Thyroid gland (tissue), 4 donors: ENCODE measurements around the gene GALNT1. TPM values are rescaled to one million over a fixed set of nuclear protein-coding genes. Genes with fewer than 3 reads are reported as not detected.

Experiments used
- DNase-seq, 2 donors: peaks; one replicate each; pipeline ENCODE4 v3.0.0-alpha.2; 2019
- H3K27ac ChIP-seq, 3 donors: fragments of 200-600 bp; sonication (generic); 1 replicate in 2 of 3; 2 replicates in 1 of 3; pipeline ENCODE4 v1.5.1; 2016 to 2019; ENCODE audit warnings: mild to moderate bottlenecking in 1 of 3, moderate library complexity in 1 of 3
- H3K27me3 ChIP-seq: fragments of 200-600 bp; sonication (generic); one replicate; pipeline ENCODE4 v1.5.1; 2019
- H3K36me3 ChIP-seq, 2 donors: fragments of 200-600 bp; sonication (generic); one replicate each; pipeline ENCODE4 v1.5.1; 2016 to 2019
- H3K4me1 ChIP-seq, 2 donors: fragments of 200-600 bp; sonication (generic); one replicate each; pipeline ENCODE4 v1.5.1; 2017 to 2019
- H3K4me3 ChIP-seq, 3 donors: fragments of 200-600 bp; sonication (generic); replicated peaks in 1 of 3; 1 replicate in 2 of 3; 2 replicates in 1 of 3; pipeline ENCODE4 v1.5.1; 2016; ENCODE audit warnings: mild to moderate bottlenecking in 1 of 3
- H3K9me3 ChIP-seq: fragments of 200-600 bp; sonication (generic); one replicate; pipeline ENCODE4 v1.5.1; 2017
- CTCF ChIP-seq, 6 experiments: fragments of 200-600 bp in 3 of 6; fragments of 450-650 bp in 3 of 6; sonication (generic) in 3 of 6; IDR thresholded peaks; one replicate each; pipeline ENCODE4 v1.5.1; 2016 to 2019; ENCODE audit warnings: antibody characterized with exemption in 6 of 6, mild to moderate bottlenecking in 2 of 6, inconsistent platforms in 1 of 6, moderate library complexity in 1 of 6
- POLR2A ChIP-seq, 2 donors: fragments of 450-650 bp; IDR thresholded peaks; one replicate each; pipeline ENCODE4 v1.6.1; 2017; ENCODE audit warnings: antibody characterized with exemption in 2 of 2, mild to moderate bottlenecking in 2 of 2, moderate library complexity in 1 of 2
- WGBS, 2 donors: methylation state at CpG; one replicate each; pipeline ENCODE4 v1.1.5; 2017; 5-methylcytosine and 5-hydroxymethylcytosine counted together
- intact Hi-C: fragments of 100-400 bp; cut with DNase I; formaldehyde crosslinking; loops from one replicate; pipeline ENCODE4 v1.15.1; 2023
- total RNA-seq, 4 donors: library from RNA; depleted of rRNA; stranded (reverse); fragments of >200 nt; gene quantifications; one replicate each; pipeline ENCODE4 v1.2.3, GENCODE V29; 2016

The GALNT1 gene
- total RNA-seq, 4 donors from 2014 or later = 38.7 to 191 (median 46.3) TPM

GRCh38 chr18:35707674-35708073 is 126.1 kb downstream of the GALNT1 start:
- Histone ChIP-seq H3K27ac (no peak overlapping the region), H3K4me3 (no peak overlapping the region), H3K9me3 (no peaks in the 10 kb centered on the region), H3K4me1 (peaks cover 0 to 11% of the 10 kb centered on the region in 2 donors), H3K27me3 (no peaks in the 10 kb centered on the region), H3K36me3 (peaks cover 0 to 4% of the 10 kb centered on the region in 2 donors)
- TF ChIP-seq CTCF (IDR thresholded peaks at IDR 0.05) (no peak), POLR2A (IDR thresholded peaks at IDR 0.05) (no peak)
- no peak for DNase-seq
- intact Hi-C loops = loop anchor here (10.0 kb wide), 1 partner anchor 123 kb away; the partner anchor contains the start of gene GALNT1
- WGBS, 2 donors = 77 to 79% methylated on average over 6 of the region's 6 CpGs

- TF ChIP-seq POLR2A (IDR thresholded peaks at IDR 0.05) (no peak), CTCF (IDR thresholded peaks at IDR 0.05) (no peak)
- intact Hi-C loops = no loop called here
- no peak overlapping the region for H3K27ac ChIP-seq
- 93 to 98% methylated on average over 2 of the region's 2 CpGs for WGBS, 2 donors
- no peaks in the 10 kb centered on the region for H3K4me1 ChIP-seq
- no peak overlapping the region for H3K4me3 ChIP-seq
- peaks cover 0 to 4% of the 10 kb centered on the region in 2 donors for H3K36me3 ChIP-seq
- no peak for DNase-seq
- H3K9me3 ChIP-seq = no peaks in the 10 kb centered on the region
- H3K27me3 ChIP-seq = no peaks in the 10 kb centered on the region
These were observed 129.0 kb downstream of the GALNT1 start for GRCh38 chr18:35710581-35710980.

- WGBS, 2 donors = 85 to 93% methylated on average over 2 of the region's 2 CpGs
These were observed 129.7 kb downstream of the GALNT1 start for GRCh38 chr18:35711227-35711626.

GRCh38 chr18:35713545-35713944 is 132.0 kb downstream of the GALNT1 start:
- H3K27ac ChIP-seq = no peak overlapping the region
- H3K36me3 ChIP-seq = peaks cover 0 to 4% of the 10 kb centered on the region in 2 donors
- TF ChIP-seq CTCF (IDR thresholded peaks at IDR 0.05) (no peak), POLR2A (IDR thresholded peaks at IDR 0.05) (no peak)
- H3K4me3 ChIP-seq = no peak overlapping the region
- WGBS, 2 donors = 91 to 93% methylated on average over 2 of the region's 2 CpGs
- intact Hi-C loops = no loop called here
- no peaks in the 10 kb centered on the region for H3K4me1 ChIP-seq
- no peaks in the 10 kb centered on the region for H3K27me3 ChIP-seq
- DNase-seq = no peak
- no peaks in the 10 kb centered on the region for H3K9me3 ChIP-seq

More at GRCh38 chr18:35711227-35711626, 129.7 kb downstream of the GALNT1 start:
- H3K4me1 ChIP-seq = no peaks in the 10 kb centered on the region
- no peaks in the 10 kb centered on the region for H3K9me3 ChIP-seq
- no peak overlapping the region for H3K4me3 ChIP-seq
- DNase-seq = no peak
- TF ChIP-seq POLR2A (IDR thresholded peaks at IDR 0.05) (no peak), CTCF (IDR thresholded peaks at IDR 0.05) (no peak)
- H3K36me3 ChIP-seq = peaks cover 0 to 4% of the 10 kb centered on the region in 2 donors
- intact Hi-C loops = no loop called here
- H3K27me3 ChIP-seq = no peaks in the 10 kb centered on the region
- no peak overlapping the region for H3K27ac ChIP-seq

GRCh38 chr18:35714539-35714938 is 133.0 kb downstream of the GALNT1 start:
- H3K27ac ChIP-seq = no peak overlapping the region
- no peak for DNase-seq
- no peak overlapping the region for H3K4me3 ChIP-seq
- no peak for TF ChIP-seq POLR2A (IDR thresholded peaks at IDR 0.05)
- TF ChIP-seq CTCF (IDR thresholded peaks at IDR 0.05) = no peak
- no peaks in the 10 kb centered on the region for H3K27me3 ChIP-seq
- no peaks in the 10 kb centered on the region for H3K4me1 ChIP-seq
- H3K9me3 ChIP-seq = no peaks in the 10 kb centered on the region
- intact Hi-C loops = no loop called here
- 97 to 99% methylated on average over 2 of the region's 2 CpGs for WGBS, 2 donors
- H3K36me3 ChIP-seq = peaks cover 0 to 4% of the 10 kb centered on the region in 2 donors
